CD14-positive monocyte (primary cell): Measurements from ENCODE around the gene GSTK1. TPM values are rescaled to one million over a fixed set of nuclear protein-coding genes. Genes with fewer than 3 reads are reported as not detected.
A peak's percentile ranks its signal among the peaks of the same experiment; 100 is the strongest.

ENCODE experiments used
- DNase-seq, 3 donors: peaks; one replicate each; pipeline ENCODE4 v3.0.0-alpha.2; 2011 to 2022
- H2AFZ ChIP-seq: 2 replicates; pipeline ENCODE4 v1.6.0; 2012; ENCODE audit warnings: mild to moderate bottlenecking, low read depth, low read length, inconsistent platforms; ENCODE audit not compliant: insufficient read depth, poor library complexity, severe bottlenecking
- H3K27ac ChIP-seq, 2 donors: 1 replicate in 1 of 2; 2 replicates in 1 of 2; pipeline ENCODE4 v1.5.1; 2012 to 2013; ENCODE audit warnings: low read length in 2 of 2, control low read depth in 1 of 2, inconsistent platforms in 1 of 2, low read depth in 1 of 2, mild to moderate bottlenecking in 1 of 2
- H3K27me3 ChIP-seq, 2 donors: one replicate each; pipeline versions ENCODE4 v1.6.0 to v1.6.1; 2011 to 2013; ENCODE audit warnings: low read length in 2 of 2; ENCODE audit not compliant: control insufficient read depth in 2 of 2, insufficient read depth in 2 of 2
- H3K36me3 ChIP-seq, 2 donors: replicated peaks in 1 of 2; 1 replicate in 1 of 2; 2 replicates in 1 of 2; pipeline versions ENCODE4 v1.5.1 to v1.6.1; 2012 to 2013; ENCODE audit warnings: low read length in 2 of 2, control low read depth in 1 of 2, inconsistent platforms in 1 of 2, mild to moderate bottlenecking in 1 of 2; ENCODE audit not compliant: insufficient read depth in 2 of 2, control insufficient read depth in 1 of 2
- H3K4me1 ChIP-seq, 2 donors: 1 replicate in 1 of 2; 2 replicates in 1 of 2; pipeline versions ENCODE4 v1.5.1 to v1.6.1; 2012 to 2013; ENCODE audit warnings: low read length in 2 of 2, control low read depth in 1 of 2, inconsistent platforms in 1 of 2, mild to moderate bottlenecking in 1 of 2, moderate library complexity in 1 of 2; ENCODE audit not compliant: insufficient read depth in 2 of 2, control insufficient read depth in 1 of 2
- H3K4me2 ChIP-seq: replicated peaks from 2 replicates; pipeline ENCODE3; 2012; ENCODE audit warnings: low read length, moderate library complexity, mild to moderate bottlenecking; ENCODE audit not compliant: poor library complexity, severe bottlenecking; ENCODE audit errors: extremely low read depth
- H3K4me3 ChIP-seq, 3 experiments: fragments of 200-600 bp in 1 of 3; sonication (generic) in 1 of 3; replicated peaks in 1 of 3; 1 replicate in 2 of 3; 2 replicates in 1 of 3; pipeline ENCODE4 v1.5.1; 2011 to 2013; ENCODE audit warnings: low read length in 3 of 3, mild to moderate bottlenecking in 3 of 3, control low read depth in 2 of 3, low read depth in 2 of 3, inconsistent platforms in 1 of 3, moderate library complexity in 1 of 3
- H3K79me2 ChIP-seq: 2 replicates; pipeline ENCODE4 v1.6.0; 2012; ENCODE audit warnings: mild to moderate bottlenecking, control low read depth, inconsistent platforms, low read length, moderate library complexity; ENCODE audit not compliant: insufficient read depth
- H3K9ac ChIP-seq: 2 replicates; pipeline ENCODE4 v1.6.0; 2017; ENCODE audit warnings: low read length, mild to moderate bottlenecking; ENCODE audit not compliant: insufficient read depth, poor library complexity, severe bottlenecking
- H3K9me3 ChIP-seq, 2 donors: replicated peaks in 1 of 2; 1 replicate in 1 of 2; 2 replicates in 1 of 2; pipeline versions ENCODE4 v1.5.1 to v1.6.1; 2012 to 2013; ENCODE audit warnings: low read length in 2 of 2, control low read depth in 1 of 2; ENCODE audit not compliant: control insufficient read depth in 1 of 2, insufficient read depth in 1 of 2
- H4K20me1 ChIP-seq: 2 replicates; pipeline ENCODE4 v1.6.0; 2012; ENCODE audit warnings: mild to moderate bottlenecking, low read length, control low read depth, moderate library complexity; ENCODE audit not compliant: insufficient read depth
- H3K27ac Mint-ChIP-seq, 7 donors: one replicate each; pipeline ENCODE4 v1.8.0; 2020; ENCODE audit warnings: mild to moderate bottlenecking in 7 of 7, mixed read lengths in 7 of 7, moderate library complexity in 6 of 7, inconsistent platforms in 2 of 7
- H3K27me3 Mint-ChIP-seq, 3 donors: one replicate each; pipeline ENCODE4 v1.8.0; 2021 to 2022; ENCODE audit warnings: low read depth in 3 of 3, mild to moderate bottlenecking in 3 of 3, mixed read lengths in 3 of 3, moderate library complexity in 3 of 3, inconsistent platforms in 1 of 3
- H3K36me3 Mint-ChIP-seq, 2 donors: one replicate each; pipeline ENCODE4 v1.8.0; 2020; ENCODE audit warnings: mixed read lengths in 2 of 2, inconsistent platforms in 1 of 2, mild to moderate bottlenecking in 1 of 2
- H3K4me1 Mint-ChIP-seq: one replicate; pipeline ENCODE4 v1.8.0; 2020; ENCODE audit warnings: mild to moderate bottlenecking, mixed read lengths
- H3K4me3 Mint-ChIP-seq, 2 donors: one replicate each; pipeline ENCODE4 v1.8.0; 2020; ENCODE audit warnings: mild to moderate bottlenecking in 2 of 2, mixed read lengths in 2 of 2, moderate library complexity in 1 of 2
- H3K9me3 Mint-ChIP-seq, 7 donors: one replicate each; pipeline ENCODE4 v1.8.0; 2020 to 2022; ENCODE audit warnings: mixed read lengths in 7 of 7, mild to moderate bottlenecking in 6 of 7, moderate library complexity in 6 of 7, inconsistent platforms in 2 of 7
- CTCF ChIP-seq: fragments of 200-600 bp; IDR thresholded peaks from one replicate; pipeline ENCODE4 v1.8.0; 2022; ENCODE audit warnings: antibody characterized with exemption, mild to moderate bottlenecking
- WGBS: methylation state at CpG from one replicate; pipeline ENCODE4 v1.1.5; 2013; ENCODE audit warnings: missing lambda C conversion rate; ENCODE audit not compliant: insufficient coverage; 5-methylcytosine and 5-hydroxymethylcytosine counted together
- intact Hi-C, 2 donors: fragments of 100-400 bp; cut with micrococcal nuclease; formaldehyde crosslinking; loops; one replicate each; pipeline versions ENCODE4 v1.15.0 to v1.15.1; 2023
- polyA plus RNA-seq, 3 donors: library from polyadenylated mRNA; depleted of rRNA in 1 of 3; unstranded in 2 of 3; stranded (reverse) in 1 of 3; fragments of 300-500 nt in 2 of 3; fragments of >200 nt in 1 of 3; fragmentation: Illumina TruSeq in 2 of 3; gene quantifications; 1 replicate in 2 of 3; 2 replicates in 1 of 3; pipeline ENCODE4 v1.2.3, GENCODE V29; 2012 to 2021
- small RNA-seq: library from RNA; depleted of rRNA; stranded (forward); fragments of <200 nt; gene quantifications from one replicate; pipeline ENCODE3, GENCODE V24; 2012; ENCODE audit warnings: low read depth; ENCODE audit not compliant: insufficient read length

GSTK1 gene
- polyA plus RNA-seq, 3 donors: 413 to 547 (median 427) TPM

GRCh38 chr7:143318661-143319060 lies 55.4 kb downstream of the GSTK1 start:
- no peak overlapping the region for H2AFZ ChIP-seq
- no peak overlapping the region for H3K4me2 ChIP-seq
- H4K20me1 ChIP-seq: no peaks in the 10 kb centered on the region
- DNase-seq: peak; percentile 22 to 41 (median 27)
- Mint-ChIP-seq H3K4me1 (peaks cover 65% of the 10 kb centered on the region), H3K36me3 (no peaks in the 10 kb centered on the region), H3K9me3 (peaks cover 0 to 1% (median 0%) of the 10 kb centered on the region in 7 donors), H3K27me3 (peaks cover 0 to 12% (median 3%) of the 10 kb centered on the region in 3 donors), H3K4me3 (no peak overlapping the region), H3K27ac (peak overlapping the region in 3 of 7 donors; percentile 27 to 42 (median 39))
- no peak overlapping the region for H3K27ac ChIP-seq
- TF ChIP-seq CTCF: no peak
- H3K4me1 ChIP-seq: peaks cover 58 to 65% of the 10 kb centered on the region in 2 donors
- no peak overlapping the region for H3K9ac ChIP-seq
- H3K27me3 ChIP-seq: no peaks in the 10 kb centered on the region
- H3K9me3 ChIP-seq: no peaks in the 10 kb centered on the region
- WGBS: 34% methylated on average over 4 of the region's 5 CpGs
- H3K4me3 ChIP-seq: no peak overlapping the region
- intact Hi-C loops: loop anchor here in 1 of 2 donors (10.0 kb wide), 1 partner anchor 86 kb away; the partner anchor contains the start of gene EPHA1
- no peaks in the 10 kb centered on the region for H3K79me2 ChIP-seq
- no peaks in the 10 kb centered on the region for H3K36me3 ChIP-seq

Small RNA genes within 50 kb of the gene (small RNA-seq; reads per million reads assigned to genes)
- not detected for gene AC073342.3
- not detected for gene RN7SL481P
- gene RN7SL535P: not detected

Other genes with a start within 250 kb of the GSTK1 start
- gene OR9A2, start 236.3 kb upstream of the GSTK1 start, polyA plus RNA-seq: not detected
- not detected for gene OR6V1, start 211.1 kb upstream of the GSTK1 start, polyA plus RNA-seq
- not detected for gene PIP, start 131.4 kb upstream of the GSTK1 start, polyA plus RNA-seq
- not detected for gene TAS2R39, start 80.0 kb upstream of the GSTK1 start, polyA plus RNA-seq
- under 1 TPM in 1 of 3 donors, not detected in 2; 0.54 TPM for gene TAS2R40, start 41.4 kb upstream of the GSTK1 start, polyA plus RNA-seq
- gene TMEM139, start 21.5 kb downstream of the GSTK1 start, polyA plus RNA-seq: under 1 TPM in 1 of 3 donors, not detected in 2; 0.55 TPM
- 10 to 100 TPM in 2 of 3 donors, 1 to 10 TPM in 1; 7.9 to 30.2 (median 12.2) TPM for gene CASP2, start 24.9 kb downstream of the GSTK1 start, polyA plus RNA-seq
- gene CLCN1, start 52.7 kb downstream of the GSTK1 start, polyA plus RNA-seq: under 1 TPM; 0.04 to 0.76 (median 0.11) TPM
- under 1 TPM in 2 of 3 donors, not detected in 1; 0.69 to 0.72 TPM for gene FAM131B, start 99.3 kb downstream of the GSTK1 start, polyA plus RNA-seq
- gene ZYX, start 117.9 kb downstream of the GSTK1 start, polyA plus RNA-seq: 100 to 1,000 TPM; 198 to 417 (median 331) TPM
- gene EPHA1, start 145.4 kb downstream of the GSTK1 start, polyA plus RNA-seq: under 1 TPM in 2 of 3 donors, not detected in 1; 0.50 to 0.95 TPM
- under 1 TPM in 1 of 3 donors, not detected in 2; 0.35 TPM for gene TAS2R60, start 180.0 kb downstream of the GSTK1 start, polyA plus RNA-seq
- gene TAS2R41, start 214.4 kb downstream of the GSTK1 start, polyA plus RNA-seq: under 1 TPM in 1 of 3 donors, not detected in 2; 0.19 TPM